ENCODE results near the gene RAB3D. TPM values are rescaled to one million over a fixed set of nuclear protein-coding genes. Genes with fewer than 3 reads are reported as not detected.

The RAB3D gene
- total and polyA plus RNA-seq, 10 of the 15 experiments (the other 5 are each of a cell fraction or from before 2014, with no cell fraction given), result 1.1 to 15.7 (median 6.2) TPM

GRCh38 chr19:11382898-11383705, 43.6 kb upstream of the RAB3D start:
- no TSS peak for BruUV-seq (replicated peaks)
- ATAC-seq (peak; percentile 4; the same call in 2 of the 3 replicates), DNase-seq (ENCODE audit: low read depth, low spot score) (no peak), FAIRE-seq (no peak)
- Histone ChIP-seq H3K4me1 (ENCODE audit: control insufficient read depth, insufficient read depth, low read length) (peaks cover 13% of the 10 kb centered on the region), H4K20me1 (ENCODE audit: control insufficient read depth, insufficient read depth) (no peaks in the 10 kb centered on the region), H3K4me3 (no peak overlapping the region), H3K4me2 (ENCODE audit: control insufficient read depth, insufficient read depth) (peak overlapping the region; percentile 71; the same call in 1 of the 2 replicates), H3K9me3 (replicated peaks; ENCODE audit: control insufficient read depth, insufficient read depth, low read length) (no peaks in the 10 kb centered on the region), H3K9ac (ENCODE audit: control insufficient read depth, insufficient read depth, low read length) (no peak overlapping the region), H3K36me3 (ENCODE audit: control insufficient read depth in 2 of 2, insufficient read depth in 2 of 2, low read length in 1 of 2) (no peaks in the 10 kb centered on the region), H3K27ac (ENCODE audit: control insufficient read depth, insufficient read depth) (no peak overlapping the region), H3K27me3 (replicated peaks in 1 of 2; ENCODE audit: control insufficient read depth in 2 of 2, insufficient read depth in 2 of 2, low read length in 1 of 2) (peaks cover 0 to 5% of the 10 kb centered on the region in 2 experiments; a peak in 2 of 4 replicates), H2AFZ (ENCODE audit: control insufficient read depth, low read depth, low read length) (peak overlapping the region; percentile 24), H3K79me2 (ENCODE audit: control insufficient read depth, insufficient read depth, low read length) (no peaks in the 10 kb centered on the region)
- ChIA-PET POLR2A (interaction anchor here (0.6 to 0.9 kb wide), 3 partner anchors 9 to 258 kb away, joined by 3 to 6 read pairs (median 5); partner anchors contain the start of gene SWSAP1), RAD21 (ENCODE audit: unreplicated experiment) (interaction anchor here (0.5 to 1.7 kb wide), 7 partner anchors 9 to 99 kb away, joined by 3 to 9 read pairs (median 3); partner anchors contain the start of genes SWSAP1 and TSPAN16), SMC1A (ENCODE audit: uncharacterized antibody, unreplicated experiment) (interaction anchor here (0.5 to 1.7 kb wide), 6 partner anchors 8 to 99 kb away, joined by 3 to 5 read pairs (median 4); partner anchors contain the start of genes ODAD3 and SWSAP1), CTCF (interaction anchor here (0.6 to 4.6 kb wide), 19 partner anchors 8 to 146 kb away, joined by 3 to 76 read pairs (median 8); partner anchors contain the start of genes CCDC159, ECSIT, ELAVL3 and ODAD3)
- intact Hi-C loops (cut with micrococcal nuclease; ENCODE audit: unreplicated experiment) (loop anchor here (5.0 kb wide), 1 partner anchor 199 kb away; no protein-coding TSS in a partner anchor), in situ Hi-C loops (cut with MboI) (no loop called here)
- WGBS (ENCODE audit: insufficient coverage, insufficient replicate concordance, low lambda C conversion rate, missing lambda C conversion rate), result 3% methylated on average over 53 of the region's 65 CpGs
- TF ChIP-seq CHD1 (IDR thresholded peaks at IDR 0.05; ENCODE audit: low read depth, low read length) (no peak), ZBTB33 (IDR thresholded peaks at IDR 0.05) (0 out of 2 replicates have a peak, but pooled peaks have one; percentile 30), BCL3 (IDR thresholded peaks at IDR 0.05; ENCODE audit: borderline replicate concordance, insufficient read depth, low read depth, low read length, poor library complexity, severe bottlenecking) (no peak), RUNX3 (IDR thresholded peaks at IDR 0.05; ENCODE audit: low read length) (peak; percentile 49), SUPT20H (IDR thresholded peaks at IDR 0.05; ENCODE audit: borderline replicate concordance, control insufficient read depth, low read depth, low read length) (no peak), KDM1A (IDR thresholded peaks at IDR 0.05; ENCODE audit: borderline replicate concordance) (no peak), USF2 (IDR thresholded peaks at IDR 0.05; ENCODE audit: borderline replicate concordance, low read depth, low read length) (no peak), ELK1 (IDR thresholded peaks at IDR 0.05; ENCODE audit: low read depth, low read length) (no peak), SRF (IDR thresholded peaks at IDR 0.05; ENCODE audit: low read depth in 2 of 2, low read length in 2 of 2) (no peak), POLR2AphosphoS5 (IDR thresholded peaks at IDR 0.05; ENCODE audit: low read length) (no peak), E2F8 (IDR thresholded peaks at IDR 0.05; ENCODE audit: low read depth, partially characterized antibody) (no peak), JUND (IDR thresholded peaks at IDR 0.05; ENCODE audit: low read depth, low read length) (no peak), SMARCA5 (IDR thresholded peaks at IDR 0.05) (peak; percentile 85; the same call in 1 of the 2 replicates)

All from GM12878 (cell line).